Endothelial cell of umbilical vein (primary cell): ENCODE results near the gene TMEM114. TPM values are rescaled to one million over a fixed set of nuclear protein-coding genes. Genes with fewer than 3 reads are reported as not detected.

Experiments
- BruUV-seq: library from RNA; stranded (reverse); fragments of 400-500 nt; replicated peaks from 2 replicates; lab custom pipeline; 2021; lab: Mats Ljungman, UMichigan
- CTCF ChIA-PET: fragments of 300-600, 350-600 bp; sonication (Branson Sonifier 250); formaldehyde crosslinking; loops from one replicate; lab custom pipeline; 2021; ENCODE audit warnings: antibody characterized with exemption, inconsistent platforms; lab: Charles Lee
- POLR2A ChIA-PET: fragments of 300-600, 350-600 bp; sonication (Branson Sonifier 250); formaldehyde crosslinking; loops from one replicate; lab custom pipeline; 2021; ENCODE audit warnings: antibody characterized with exemption, inconsistent platforms; lab: Charles Lee
- DNase-seq: peaks from one replicate; pipeline ENCODE4 v3.0.0-alpha.2; 2011; ENCODE audit warnings: low read depth, low spot score
- FAIRE-seq: peaks from 2 replicates; lab custom pipeline; 2011; peaks lifted over from hg19 to GRCh38; lab: Jason Lieb, UNC
- H2AFZ ChIP-seq: 2 replicates; pipeline ENCODE4 v1.6.0; 2012; ENCODE audit warnings: low read depth, low read length, control low read depth, inconsistent platforms
- H3K27ac ChIP-seq: 2 replicates; pipeline ENCODE4 v1.5.1; 2011; ENCODE audit warnings: low read depth, mild to moderate bottlenecking, control low read depth, low read length, moderate library complexity; ENCODE audit not compliant: insufficient read depth
- H3K27me3 ChIP-seq, 2 experiments: 2 replicates each; pipeline versions ENCODE4 v1.6.0 to v1.6.1; 2011; ENCODE audit warnings: low read length in 2 of 2, mixed read lengths in 1 of 2; ENCODE audit not compliant: control insufficient read depth in 2 of 2, insufficient read depth in 2 of 2
- H3K36me3 ChIP-seq, 2 experiments: 2 replicates in 1 of 2; 3 replicates in 1 of 2; pipeline ENCODE4 v1.5.1; 2011; ENCODE audit warnings: low read length in 2 of 2, mild to moderate bottlenecking in 1 of 2, moderate library complexity in 1 of 2; ENCODE audit not compliant: control insufficient read depth in 2 of 2, insufficient read depth in 2 of 2; ENCODE audit errors: extremely low read depth in 1 of 2
- H3K4me1 ChIP-seq: 3 replicates; pipeline ENCODE4 v1.5.1; 2011; ENCODE audit warnings: mild to moderate bottlenecking, low read length; ENCODE audit not compliant: control insufficient read depth, insufficient read depth; ENCODE audit errors: extremely low read depth
- H3K4me2 ChIP-seq: 2 replicates; pipeline ENCODE4 v1.6.1; 2011; ENCODE audit warnings: low read length, control low read depth, mixed read lengths; ENCODE audit not compliant: insufficient read depth
- H3K4me3 ChIP-seq, 3 experiments: fragments of 200-600 bp in 1 of 3; sonication (generic), shearing (Covaris generic) in 1 of 3; replicated peaks in 1 of 3; 2 replicates each; pipeline ENCODE4 v1.5.1; 2011 to 2016; ENCODE audit warnings: control low read depth in 3 of 3, low read length in 3 of 3, mild to moderate bottlenecking in 2 of 3, inconsistent platforms in 1 of 3, low read depth in 1 of 3, moderate library complexity in 1 of 3; ENCODE audit not compliant: insufficient read depth in 1 of 3
- H3K79me2 ChIP-seq: 2 replicates; pipeline ENCODE4 v1.6.0; 2012; ENCODE audit warnings: low read length, inconsistent platforms; ENCODE audit not compliant: control insufficient read depth, insufficient read depth
- H3K9ac ChIP-seq: replicated peaks from 2 replicates; pipeline ENCODE3; 2011; ENCODE audit warnings: low read length, control low read depth; ENCODE audit not compliant: insufficient read depth; ENCODE audit errors: extremely low read depth
- H3K9me1 ChIP-seq: replicated peaks from 3 replicates; pipeline ENCODE4 v1.6.0; 2011; ENCODE audit warnings: mild to moderate bottlenecking, low read length; ENCODE audit not compliant: control insufficient read depth, insufficient read depth; ENCODE audit errors: extremely low read depth
- H3K9me3 ChIP-seq: replicated peaks from 2 replicates; pipeline ENCODE4 v1.5.1; 2012; ENCODE audit warnings: low read length, inconsistent platforms; ENCODE audit not compliant: control insufficient read depth, insufficient read depth
- H4K20me1 ChIP-seq: replicated peaks from 2 replicates; pipeline ENCODE3; 2011; ENCODE audit warnings: mild to moderate bottlenecking, low read length; ENCODE audit not compliant: control insufficient read depth, insufficient read depth; ENCODE audit errors: extremely low read depth
- CTCF ChIP-seq, 2 donors: IDR thresholded peaks; 1 replicate in 1 of 2; 2 replicates in 1 of 2; pipeline ENCODE4 v1.5.1; 2011; ENCODE audit warnings: low read length in 2 of 2, mild to moderate bottlenecking in 2 of 2, moderate library complexity in 2 of 2, control low read depth in 1 of 2, inconsistent platforms in 1 of 2, low read depth in 1 of 2; ENCODE audit not compliant: insufficient read depth in 1 of 2; ENCODE audit errors: extremely low read depth in 1 of 2
- EZH2 ChIP-seq: IDR thresholded peaks from 2 replicates; pipeline ENCODE4 v1.6.1; 2012; ENCODE audit warnings: borderline replicate concordance, low read depth, mild to moderate bottlenecking, moderate library complexity, low read length, inconsistent platforms; ENCODE audit not compliant: severe bottlenecking
- FOS ChIP-seq: IDR thresholded peaks from 2 replicates; pipeline ENCODE4 v1.6.1; 2011; ENCODE audit warnings: mild to moderate bottlenecking, low read length, moderate library complexity, borderline replicate concordance; ENCODE audit not compliant: insufficient read depth
- GATA2 ChIP-seq: IDR thresholded peaks from 2 replicates; pipeline ENCODE4 v1.7.0; 2011; ENCODE audit warnings: low read depth, mild to moderate bottlenecking, moderate library complexity, mixed read lengths, low read length; ENCODE audit not compliant: insufficient read length, insufficient read depth
- JUN ChIP-seq: IDR thresholded peaks from 2 replicates; pipeline ENCODE4 v1.6.1; 2011; ENCODE audit warnings: borderline replicate concordance, low read depth; ENCODE audit not compliant: insufficient read length, insufficient read depth
- MAX ChIP-seq: IDR thresholded peaks from 2 replicates; pipeline ENCODE4 v1.6.1; 2011; ENCODE audit not compliant: insufficient read depth, insufficient read length
- MYC ChIP-seq: IDR thresholded peaks from one replicate; pipeline ENCODE4 v1.6.1; 2011; ENCODE audit warnings: mild to moderate bottlenecking, low read depth, low read length
- POLR2A ChIP-seq: IDR thresholded peaks from 2 replicates; pipeline ENCODE4 v1.6.1; 2012; ENCODE audit warnings: low read depth, mild to moderate bottlenecking, control low read depth, low read length
- POLR2AphosphoS5 ChIP-seq: IDR thresholded peaks from 2 replicates; pipeline ENCODE4 v1.6.1; 2012; ENCODE audit warnings: low read depth, mild to moderate bottlenecking, control low read depth, low read length, moderate library complexity; ENCODE audit not compliant: insufficient read depth
- dilution Hi-C: fragments of 300-500 bp; cut with MboI; formaldehyde crosslinking; loops from one replicate; pipeline ENCODE4 v1.15.0; 2019; ENCODE audit warnings: low sequenced_read_pairs; ENCODE audit not compliant: extremely low pct_ligation_motif_present
- intact Hi-C: fragments of 100-400 bp; cut with micrococcal nuclease; formaldehyde crosslinking; loops from one replicate; pipeline ENCODE4 v1.10.0; 2022
- polyA plus RNA-seq, 4 experiments: library from polyadenylated mRNA; depleted of rRNA in 3 of 4; stranded (reverse) in 3 of 4; unstranded in 1 of 4; fragments of >200 nt; gene quantifications; 2 replicates each; pipeline versions ENCODE4 v1.2.1 to v1.2.3, GENCODE V29; 2011 to 2012; ENCODE audit warnings: missing spikeins in 1 of 4
- total RNA-seq: library from RNA; stranded (reverse); gene quantifications from 2 replicates; pipeline ENCODE4 v1.2.3, GENCODE V29; 2021

Gene TMEM114
- total and polyA plus RNA-seq, 2 donors (not counting 3 experiments of a cell fraction or from before 2014, with no cell fraction given) = not detected

GRCh38 chr16:8595783-8596182 is 5.5 kb upstream of the TMEM114 start:
- ChIA-PET POLR2A (no interaction called here), CTCF (no interaction called here)
- H3K9me3 ChIP-seq = no peaks in the 10 kb centered on the region
- no peaks in the 10 kb centered on the region for H3K9me1 ChIP-seq
- H4K20me1 ChIP-seq = no peaks in the 10 kb centered on the region
- no peaks in the 10 kb centered on the region for H3K27me3 ChIP-seq
- dilution Hi-C loops = no loop called here
- no peak overlapping the region for H3K4me2 ChIP-seq
- H3K4me3 ChIP-seq = no peak overlapping the region
- TF ChIP-seq MYC = no peak
- TF ChIP-seq CTCF (IDR thresholded peaks at IDR 0.05; ENCODE audit: extremely low read depth in 1 of 2, insufficient read depth in 1 of 2, low read depth in 1 of 2, low read length in 2 of 2) = no peak
- TF ChIP-seq JUN = no peak
- TF ChIP-seq EZH2 = no peak
- TF ChIP-seq GATA2 = no peak
- TF ChIP-seq FOS = no peak
- BruUV-seq = no TSS peak
- H3K79me2 ChIP-seq = no peaks in the 10 kb centered on the region
- intact Hi-C loops = no loop called here
- H3K36me3 ChIP-seq = no peaks in the 10 kb centered on the region
- H3K4me1 ChIP-seq = no peaks in the 10 kb centered on the region
- no peak overlapping the region for H3K27ac ChIP-seq
- no peak for DNase-seq
- no peak overlapping the region for H3K9ac ChIP-seq
- FAIRE-seq = no peak
- H2AFZ ChIP-seq = no peak overlapping the region

- H3K27ac ChIP-seq = no peak overlapping the region
- H3K4me2 ChIP-seq = no peak overlapping the region
- TF ChIP-seq MAX (no peak), MYC (no peak), GATA2 (no peak), FOS (no peak), CTCF (IDR thresholded peaks at IDR 0.05; ENCODE audit: extremely low read depth in 1 of 2, insufficient read depth in 1 of 2, low read depth in 1 of 2, low read length in 2 of 2) (no peak), POLR2A (no peak), POLR2AphosphoS5 (no peak), EZH2 (no peak), JUN (no peak)
- intact Hi-C loops (no loop called here), dilution Hi-C loops (no loop called here)
- H3K9me3 ChIP-seq = no peaks in the 10 kb centered on the region
- no peaks in the 10 kb centered on the region for H3K9me1 ChIP-seq
- no peaks in the 10 kb centered on the region for H3K79me2 ChIP-seq
- no peak overlapping the region for H3K4me3 ChIP-seq
- ChIA-PET CTCF (no interaction called here), POLR2A (no interaction called here)
- no peak for FAIRE-seq
- no TSS peak for BruUV-seq
- H3K36me3 ChIP-seq = no peaks in the 10 kb centered on the region
- H2AFZ ChIP-seq = no peak overlapping the region
- H3K9ac ChIP-seq = no peak overlapping the region
- DNase-seq = no peak
- H3K27me3 ChIP-seq = peaks cover 7 to 13% of the 10 kb centered on the region in 2 experiments
- H4K20me1 ChIP-seq = no peaks in the 10 kb centered on the region
- no peaks in the 10 kb centered on the region for H3K4me1 ChIP-seq
Observed at GRCh38 chr16:8594149-8594666, 3.9 kb upstream of the TMEM114 start.
